ENCODE measurements around the gene EYS.

EYS gene

DNA sequence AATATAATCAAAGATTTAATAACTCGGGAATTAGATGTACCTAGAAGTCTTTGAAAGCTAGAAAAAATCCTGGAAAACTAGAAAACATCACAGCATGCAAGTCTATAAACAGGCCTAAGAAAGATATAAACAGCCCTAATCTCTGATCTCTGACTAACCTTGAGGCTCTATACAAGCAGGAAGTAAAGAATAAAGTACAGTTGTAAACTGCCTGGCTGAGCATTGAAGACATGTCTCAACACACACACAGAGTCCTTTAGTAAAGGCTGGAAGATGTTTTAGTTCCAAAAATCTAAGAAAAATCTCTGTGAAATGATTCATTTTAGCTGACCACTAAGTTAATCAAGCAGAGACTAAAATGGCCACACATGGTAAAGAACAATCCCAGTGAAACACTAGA, 774.5 kb downstream of the EYS start:
- no peak for DNase-seq (ENCODE audit: low read depth)
- no peak overlapping the region for H3K4me3 ChIP-seq (ENCODE audit: control insufficient read depth, low read depth, low read length)
- no peak for TF ChIP-seq CTCF (conservative IDR thresholded peaks at IDR 0.05; ENCODE audit: control insufficient read depth, insufficient read depth, low read depth, low read length)

GRCh38 chr6:64930681-64931080, 776.3 kb downstream of the EYS start:
- no peak for TF ChIP-seq CTCF (conservative IDR thresholded peaks at IDR 0.05; ENCODE audit: control insufficient read depth, insufficient read depth, low read depth, low read length)
- no peak overlapping the region for H3K4me3 ChIP-seq (ENCODE audit: control insufficient read depth, low read depth, low read length)
- DNase-seq (ENCODE audit: low read depth): no peak

DNA sequence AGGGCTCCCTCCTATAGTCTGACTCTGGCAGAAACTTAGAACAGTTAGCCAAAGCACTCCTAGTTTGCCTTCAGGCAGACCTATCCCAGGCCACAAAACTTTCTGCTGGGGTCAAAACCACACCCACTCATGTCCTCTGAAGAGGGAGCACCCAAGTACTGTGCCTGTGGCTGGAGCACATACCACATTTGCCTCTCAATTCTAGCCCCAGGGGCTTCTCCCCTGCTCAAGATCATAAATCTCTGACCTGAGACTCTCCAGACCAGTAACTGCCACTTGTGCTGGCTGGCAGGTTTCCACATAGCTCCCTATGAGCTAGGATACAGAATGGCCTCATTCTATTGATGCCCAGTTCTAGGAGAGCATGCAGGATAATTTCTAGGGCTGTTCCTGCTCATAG, 781.0 kb downstream of the EYS start:
- no peak for TF ChIP-seq CTCF (conservative IDR thresholded peaks at IDR 0.05; ENCODE audit: control insufficient read depth, insufficient read depth, low read depth, low read length)
- DNase-seq (ENCODE audit: low read depth): no peak
- no peak overlapping the region for H3K4me3 ChIP-seq (ENCODE audit: control insufficient read depth, low read depth, low read length)

DNA sequence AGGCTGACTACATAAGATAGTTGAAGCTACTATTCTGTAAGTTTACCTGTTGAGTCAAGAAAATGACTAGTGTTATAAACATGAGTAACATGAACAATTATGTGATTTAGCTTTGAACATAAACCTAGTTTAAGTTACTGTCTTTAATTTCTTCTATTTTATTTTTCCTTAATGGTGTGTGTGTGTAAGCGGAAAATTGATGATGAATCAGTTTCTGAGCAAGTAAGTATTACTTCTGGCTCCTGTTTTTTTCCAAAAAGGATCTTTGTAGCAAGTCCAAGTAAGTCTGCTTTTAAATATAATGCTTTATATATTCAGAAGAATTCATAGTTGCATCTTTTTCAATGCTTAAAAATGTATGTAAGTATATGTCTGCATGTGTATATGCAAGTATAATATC, 786.8 kb downstream of the EYS start:
- no peak for DNase-seq (ENCODE audit: low read depth)
- no peak overlapping the region for H3K4me3 ChIP-seq (ENCODE audit: control insufficient read depth, low read depth, low read length)
- no peak for TF ChIP-seq CTCF (conservative IDR thresholded peaks at IDR 0.05; ENCODE audit: control insufficient read depth, insufficient read depth, low read depth, low read length)

GRCh38 chr6:64914124-64914523, 792.9 kb downstream of the EYS start:
- DNase-seq (ENCODE audit: low read depth): no peak
- TF ChIP-seq CTCF (conservative IDR thresholded peaks at IDR 0.05; ENCODE audit: control insufficient read depth, insufficient read depth, low read depth, low read length): no peak
- no peak overlapping the region for H3K4me3 ChIP-seq (ENCODE audit: control insufficient read depth, low read depth, low read length)

DNA sequence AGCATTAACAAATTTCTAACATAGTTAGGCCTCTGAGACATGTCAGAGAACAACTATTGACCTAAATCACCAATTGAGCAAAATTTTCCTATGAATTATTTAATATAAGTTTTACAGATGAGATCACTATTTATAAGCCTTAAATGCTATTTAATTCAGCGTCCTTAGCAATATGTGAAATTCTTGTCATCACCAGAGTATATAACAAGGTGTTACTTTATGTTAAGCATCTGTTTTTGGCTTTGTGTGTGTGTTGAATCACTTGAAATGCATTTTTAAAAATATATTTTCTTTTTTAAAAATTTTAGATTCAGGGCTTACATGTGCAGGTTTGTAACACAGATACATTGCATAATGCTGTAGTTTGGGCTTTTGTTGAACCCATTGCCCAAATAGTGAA, 794.1 kb downstream of the EYS start:
- no peak overlapping the region for H3K4me3 ChIP-seq (ENCODE audit: control insufficient read depth, low read depth, low read length)
- no peak for DNase-seq (ENCODE audit: low read depth)
- no peak for TF ChIP-seq CTCF (conservative IDR thresholded peaks at IDR 0.05; ENCODE audit: control insufficient read depth, insufficient read depth, low read depth, low read length)

- DNase-seq (ENCODE audit: low read depth): no peak
- no peak for TF ChIP-seq CTCF (conservative IDR thresholded peaks at IDR 0.05; ENCODE audit: control insufficient read depth, insufficient read depth, low read depth, low read length)
- H3K4me3 ChIP-seq (ENCODE audit: control insufficient read depth, low read depth, low read length): no peak overlapping the region
Observed at GRCh38 chr6:64908104-64908503, 798.9 kb downstream of the EYS start.

All from fibroblast of mammary gland (primary cell).